CD4-positive, alpha-beta memory T cell (primary cell): ENCODE results near the gene OGFOD3. TPM values are rescaled to one million over a fixed set of nuclear protein-coding genes. Genes with fewer than 3 reads are reported as not detected.

Source experiments
- CTCF ChIA-PET: fragments of 350-600 bp; sonication (Branson Sonifier 250); formaldehyde crosslinking; loops from one replicate; lab custom pipeline; 2021; ENCODE audit warnings: inconsistent platforms; ENCODE audit not compliant: partially characterized antibody; lab: Charles Lee
- POLR2A ChIA-PET: fragments of 350-600 bp; sonication (Branson Sonifier 250); formaldehyde crosslinking; loops from one replicate; lab custom pipeline; 2021; ENCODE audit not compliant: partially characterized antibody; lab: Charles Lee
- DNase-seq, 5 donors: peaks; one replicate each; pipeline versions ENCODE4 v3.0.0 to v3.0.0-alpha.2; 2020 to 2022; ENCODE audit warnings: mixed read lengths in 1 of 5
- H3K27ac ChIP-seq: one replicate; pipeline ENCODE4 v1.7.0; 2013; ENCODE audit warnings: low read depth, low read length
- H3K27me3 ChIP-seq: 2 replicates; pipeline ENCODE4 v1.7.0; 2013; ENCODE audit warnings: mild to moderate bottlenecking, low read length, moderate library complexity; ENCODE audit not compliant: insufficient read depth
- H3K36me3 ChIP-seq: 2 replicates; pipeline ENCODE4 v1.7.0; 2013; ENCODE audit warnings: mild to moderate bottlenecking, low read length, moderate library complexity; ENCODE audit not compliant: insufficient read depth
- H3K4me1 ChIP-seq: 2 replicates; pipeline ENCODE4 v1.7.0; 2013; ENCODE audit warnings: mild to moderate bottlenecking, low read length, moderate library complexity; ENCODE audit not compliant: insufficient read depth
- H3K4me3 ChIP-seq, 2 donors: one replicate each; pipeline ENCODE4 v1.7.0; 2013; ENCODE audit warnings: low read length in 2 of 2, mild to moderate bottlenecking in 1 of 2
- H3K9me3 ChIP-seq, 2 donors: one replicate each; pipeline ENCODE4 v1.7.0; 2013; ENCODE audit warnings: low read length in 2 of 2, control low read depth in 1 of 2; ENCODE audit not compliant: control insufficient read depth in 1 of 2
- H3K27ac Mint-ChIP-seq, 7 donors: one replicate each; pipeline ENCODE4 v1.8.0; 2020 to 2021; ENCODE audit warnings: mixed read lengths in 7 of 7, mild to moderate bottlenecking in 6 of 7, inconsistent platforms in 3 of 7, moderate library complexity in 3 of 7
- H3K27me3 Mint-ChIP-seq, 2 donors: one replicate each; pipeline ENCODE4 v1.8.0; 2020 to 2021; ENCODE audit warnings: mixed read lengths in 2 of 2
- H3K36me3 Mint-ChIP-seq, 2 donors: one replicate each; pipeline ENCODE4 v1.8.0; 2020 to 2021; ENCODE audit warnings: mixed read lengths in 2 of 2, inconsistent platforms in 1 of 2, mild to moderate bottlenecking in 1 of 2
- H3K4me1 Mint-ChIP-seq, 4 donors: one replicate each; pipeline ENCODE4 v1.8.0; 2020 to 2021; ENCODE audit warnings: mixed read lengths in 4 of 4, mild to moderate bottlenecking in 1 of 4
- H3K4me3 Mint-ChIP-seq, 8 donors: one replicate each; pipeline ENCODE4 v1.8.0; 2020 to 2021; ENCODE audit warnings: mixed read lengths in 8 of 8, mild to moderate bottlenecking in 7 of 8, moderate library complexity in 6 of 8, inconsistent platforms in 3 of 8
- H3K9me3 Mint-ChIP-seq, 8 donors: one replicate each; pipeline ENCODE4 v1.8.0; 2020 to 2021; ENCODE audit warnings: mixed read lengths in 8 of 8, mild to moderate bottlenecking in 5 of 8, inconsistent platforms in 3 of 8, moderate library complexity in 1 of 8
- intact Hi-C: fragments of 100-400 bp; cut with micrococcal nuclease; formaldehyde crosslinking; loops from one replicate; pipeline ENCODE4 v1.15.1; 2023
- polyA plus RNA-seq, 2 donors: library from polyadenylated mRNA; unstranded; fragments of 300-500 nt; fragmentation: Illumina TruSeq; gene quantifications; one replicate each; pipeline ENCODE4 v1.2.3, GENCODE V29; 2021
- total RNA-seq, 2 experiments: library from RNA; stranded (reverse); gene quantifications; one replicate each; pipeline ENCODE4 v1.2.3, GENCODE V29; 2021

The OGFOD3 gene
- total and polyA plus RNA-seq, 4 experiments from 2014 or later = 23.4 to 36.1 (median 29.5) TPM

DNA sequence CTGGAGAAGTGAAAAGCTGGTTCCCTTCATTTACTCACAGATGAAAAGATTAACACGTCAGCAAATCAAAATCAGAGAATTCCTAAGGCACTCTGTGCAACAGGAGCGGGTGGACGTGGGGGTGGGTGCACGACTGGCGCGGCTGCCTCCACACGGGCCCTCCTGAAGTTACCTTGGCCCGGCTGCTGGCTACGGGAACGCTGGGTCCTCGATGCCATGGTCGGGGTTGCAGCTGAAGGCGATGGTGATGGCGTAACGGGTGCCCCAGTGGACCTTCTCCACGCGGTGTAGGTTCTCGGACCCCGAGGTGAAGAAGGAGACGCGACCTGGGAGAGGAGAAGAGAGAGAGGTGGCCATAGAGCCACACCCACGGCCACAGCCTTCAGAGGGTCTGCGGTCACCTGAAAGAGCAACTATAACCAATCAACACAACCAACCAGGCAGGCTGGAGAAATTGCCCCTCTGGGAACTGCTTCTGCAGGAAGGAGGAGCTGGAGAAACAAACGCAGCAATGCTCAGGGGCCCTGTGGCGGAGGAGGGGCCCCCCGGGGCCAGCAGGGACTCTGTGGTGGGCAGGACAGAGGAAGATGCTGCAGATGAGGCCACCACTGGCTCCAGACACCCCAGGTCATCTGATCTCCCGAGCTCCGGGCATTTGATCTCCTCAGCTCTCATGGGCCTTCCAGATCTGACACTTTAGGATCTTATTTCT lies 26.0 kb downstream of the OGFOD3 start:
- Histone ChIP-seq H3K27ac (no peak overlapping the region), H3K4me1 (no peaks in the 10 kb centered on the region), H3K4me3 (no peak overlapping the region), H3K36me3 (no peaks in the 10 kb centered on the region), H3K27me3 (no peaks in the 10 kb centered on the region), H3K9me3 (no peaks in the 10 kb centered on the region)
- peaks cover 12 to 18% of the 10 kb centered on the region in 2 donors for H3K36me3 Mint-ChIP-seq
- ChIA-PET POLR2A (no interaction called here), CTCF (no interaction called here)
- H3K4me3 Mint-ChIP-seq = no peak overlapping the region
- H3K27me3 Mint-ChIP-seq = peaks cover 0 to 3% of the 10 kb centered on the region in 2 donors
- no peak for DNase-seq
- intact Hi-C loops = no loop called here
- peaks cover 0 to 2% (median 0%) of the 10 kb centered on the region in 8 donors for H3K9me3 Mint-ChIP-seq
- peaks cover 0 to 11% (median under 1%) of the 10 kb centered on the region in 4 donors for H3K4me1 Mint-ChIP-seq
- H3K27ac Mint-ChIP-seq = peak overlapping the region in 1 of 7 donors; percentile 29

DNA sequence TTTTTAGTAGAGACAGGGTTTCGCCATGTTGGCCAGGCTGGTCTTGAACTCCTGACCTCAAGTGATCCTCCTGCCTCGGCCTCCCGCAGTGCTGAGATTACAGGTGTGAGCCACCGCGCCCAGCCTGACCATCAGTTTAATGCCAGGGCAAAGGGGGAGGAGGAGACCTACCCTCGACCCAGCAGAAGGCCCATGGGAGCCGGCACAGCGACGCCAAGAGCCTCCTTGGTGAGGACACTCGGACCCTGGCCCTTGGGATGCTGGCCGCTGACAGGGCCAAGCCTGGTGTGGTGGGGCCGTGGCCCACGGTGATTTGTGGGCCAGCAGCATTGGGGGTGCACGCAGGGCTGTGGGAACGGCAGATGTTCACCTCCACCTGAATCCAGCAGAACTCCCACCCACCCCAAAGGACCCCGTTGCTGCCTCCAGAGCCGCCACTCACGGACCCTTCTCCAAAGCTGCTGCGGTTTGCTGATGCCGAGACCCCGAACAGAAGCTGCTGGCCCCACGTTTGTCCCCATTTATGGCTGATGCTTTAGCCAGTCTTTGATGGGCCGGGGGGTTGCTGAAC lies 26.8 kb downstream of the OGFOD3 start:
- Mint-ChIP-seq H3K36me3 (peaks cover 12 to 18% of the 10 kb centered on the region in 2 donors), H3K4me1 (peaks cover 0 to 11% (median 1%) of the 10 kb centered on the region in 4 donors), H3K27ac (no peak overlapping the region), H3K4me3 (no peak overlapping the region), H3K27me3 (peaks cover 0 to 3% of the 10 kb centered on the region in 2 donors), H3K9me3 (peaks cover 0 to 2% (median 0%) of the 10 kb centered on the region in 8 donors)
- Histone ChIP-seq H3K9me3 (no peaks in the 10 kb centered on the region), H3K4me3 (no peak overlapping the region), H3K36me3 (no peaks in the 10 kb centered on the region), H3K4me1 (no peaks in the 10 kb centered on the region), H3K27me3 (no peaks in the 10 kb centered on the region), H3K27ac (no peak overlapping the region)
- ChIA-PET POLR2A (no interaction called here), CTCF (no interaction called here)
- intact Hi-C loops = no loop called here
- no peak for DNase-seq

- Histone ChIP-seq H3K36me3 (no peaks in the 10 kb centered on the region), H3K4me3 (no peak overlapping the region), H3K27me3 (no peaks in the 10 kb centered on the region), H3K27ac (no peak overlapping the region), H3K9me3 (no peaks in the 10 kb centered on the region), H3K4me1 (no peaks in the 10 kb centered on the region)
- intact Hi-C loops = no loop called here
- peaks cover 0 to 2% (median 0%) of the 10 kb centered on the region in 8 donors for H3K9me3 Mint-ChIP-seq
- peaks cover 9 to 15% of the 10 kb centered on the region in 2 donors for H3K36me3 Mint-ChIP-seq
- ChIA-PET POLR2A (no interaction called here), CTCF (no interaction called here)
- no peak overlapping the region for H3K4me3 Mint-ChIP-seq
- H3K27ac Mint-ChIP-seq = no peak overlapping the region
- peaks cover 0 to 8% (median 1%) of the 10 kb centered on the region in 4 donors for H3K4me1 Mint-ChIP-seq
- H3K27me3 Mint-ChIP-seq = peaks cover 0 to 3% of the 10 kb centered on the region in 2 donors
- DNase-seq = no peak
Observed at GRCh38 chr17:82390860-82391435, 27.4 kb downstream of the OGFOD3 start.

DNA sequence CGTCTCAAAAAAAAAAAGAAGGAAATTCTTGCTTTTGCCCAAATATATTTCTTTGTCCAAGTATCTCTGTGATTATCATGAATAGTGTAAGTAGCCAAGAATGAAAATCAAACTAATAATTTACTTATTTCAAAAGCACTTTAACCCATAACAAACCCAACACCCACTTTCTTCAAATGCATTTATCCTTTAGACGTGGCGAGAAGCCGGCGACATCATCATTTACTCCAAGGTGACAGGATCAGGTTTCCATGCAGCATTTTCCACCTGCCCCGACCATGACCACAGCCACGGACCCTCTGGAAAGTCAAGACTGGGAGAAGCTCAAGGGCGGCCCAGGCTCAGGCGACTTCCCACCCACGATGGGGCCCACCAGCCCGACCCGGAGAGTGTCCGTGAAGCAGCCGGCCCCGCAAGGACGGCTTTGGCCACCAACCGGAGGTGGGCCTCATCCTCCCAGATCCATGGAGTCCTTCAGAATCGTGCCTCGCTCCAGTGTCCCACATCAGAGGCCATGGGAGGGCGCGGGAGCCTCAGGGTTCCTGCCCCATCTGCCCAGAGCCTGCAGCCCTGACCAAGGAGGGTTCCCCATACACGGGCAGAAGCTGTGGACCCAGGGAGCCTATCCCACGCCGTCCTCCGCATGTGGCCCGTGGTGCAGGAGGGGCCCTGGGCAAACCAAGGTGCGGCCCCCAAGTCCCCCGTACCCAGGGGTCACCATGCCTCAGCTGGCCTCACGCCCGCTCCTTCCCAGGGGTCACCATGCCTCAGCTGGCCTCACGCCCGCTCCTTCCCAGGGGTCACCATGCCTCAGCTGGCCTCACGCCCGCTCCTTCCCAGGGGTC lies 28.1 kb downstream of the OGFOD3 start:
- no peak for DNase-seq
- POLR2A ChIA-PET = no interaction called here
- CTCF ChIA-PET = no interaction called here

DNA sequence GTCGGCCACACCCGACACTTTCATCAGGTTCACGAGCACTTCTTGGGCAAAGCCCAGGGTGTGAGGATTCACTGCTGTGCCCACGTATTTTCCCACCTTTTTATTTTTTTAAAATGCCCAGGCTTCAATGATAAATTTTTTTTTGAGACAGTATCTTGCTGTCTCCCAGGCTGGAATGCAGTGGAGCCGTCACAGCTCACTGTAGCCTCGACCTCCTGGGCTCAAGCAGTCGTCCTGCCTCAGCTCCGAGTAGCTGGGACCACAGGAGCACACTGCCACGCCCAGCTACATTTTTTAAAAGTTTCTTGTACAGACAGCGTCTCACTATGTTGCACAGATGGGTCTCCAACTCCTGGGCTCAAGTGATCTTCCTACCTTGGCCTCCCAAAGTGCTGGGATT lies 29.0 kb downstream of the OGFOD3 start:
- CTCF ChIA-PET = no interaction called here
- Mint-ChIP-seq H3K4me3 (no peak overlapping the region), H3K36me3 (peaks cover 9% of the 10 kb centered on the region in 2 donors), H3K4me1 (peaks cover 0 to 5% (median 1%) of the 10 kb centered on the region in 4 donors), H3K27ac (no peak overlapping the region), H3K27me3 (peaks cover 0 to 3% of the 10 kb centered on the region in 2 donors), H3K9me3 (peaks cover 0 to 2% (median 0%) of the 10 kb centered on the region in 8 donors)
- Histone ChIP-seq H3K4me3 (no peak overlapping the region), H3K27ac (no peak overlapping the region), H3K4me1 (no peaks in the 10 kb centered on the region), H3K36me3 (no peaks in the 10 kb centered on the region), H3K27me3 (no peaks in the 10 kb centered on the region), H3K9me3 (no peaks in the 10 kb centered on the region)
- intact Hi-C loops = no loop called here
- POLR2A ChIA-PET = no interaction called here
- DNase-seq = no peak

More for the DNA sequence above, 28.1 kb downstream of the OGFOD3 start:
- H3K4me1 ChIP-seq = no peaks in the 10 kb centered on the region
- Mint-ChIP-seq H3K4me1 (peaks cover 0 to 5% (median 1%) of the 10 kb centered on the region in 4 donors), H3K27ac (no peak overlapping the region), H3K27me3 (peaks cover 0 to 3% of the 10 kb centered on the region in 2 donors), H3K36me3 (peaks cover 9 to 12% of the 10 kb centered on the region in 2 donors), H3K9me3 (peaks cover 0 to 2% (median 0%) of the 10 kb centered on the region in 8 donors), H3K4me3 (no peak overlapping the region)
- H3K27ac ChIP-seq = no peak overlapping the region
- no peaks in the 10 kb centered on the region for H3K36me3 ChIP-seq
- H3K9me3 ChIP-seq = no peaks in the 10 kb centered on the region
- H3K27me3 ChIP-seq = no peaks in the 10 kb centered on the region
- no peak overlapping the region for H3K4me3 ChIP-seq
- intact Hi-C loops = no loop called here

DNA sequence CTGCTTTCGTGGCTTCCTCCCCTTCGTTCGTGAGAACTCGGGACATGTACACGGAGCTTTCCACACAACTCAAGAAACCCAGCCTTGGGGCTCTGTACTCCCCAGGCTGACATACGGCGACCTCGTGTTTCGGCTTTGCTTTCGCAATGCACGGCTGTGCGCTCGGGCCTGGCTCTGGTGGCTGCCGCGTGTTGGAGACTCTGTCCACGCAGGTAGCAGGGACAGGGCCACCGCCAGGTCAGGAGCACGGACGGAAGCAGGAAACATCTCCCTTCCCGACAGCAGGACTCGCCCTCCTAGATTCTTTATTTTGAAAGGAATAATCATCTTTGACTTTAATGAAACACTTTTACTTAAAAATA lies 29.5 kb downstream of the OGFOD3 start:
- no peak overlapping the region for H3K4me3 Mint-ChIP-seq
- H3K27ac Mint-ChIP-seq = no peak overlapping the region

More for the DNA sequence above, 29.5 kb downstream of the OGFOD3 start:
- POLR2A ChIA-PET = no interaction called here
- peaks cover 0 to 4% of the 10 kb centered on the region in 2 donors for H3K27me3 Mint-ChIP-seq
- peaks cover 0 to 5% (median 1%) of the 10 kb centered on the region in 4 donors for H3K4me1 Mint-ChIP-seq
- no peaks in the 10 kb centered on the region for H3K4me1 ChIP-seq
- no peak overlapping the region for H3K27ac ChIP-seq
- no peak for DNase-seq
- intact Hi-C loops = no loop called here
- no peaks in the 10 kb centered on the region for H3K27me3 ChIP-seq
- no peaks in the 10 kb centered on the region for H3K9me3 ChIP-seq
- H3K4me3 ChIP-seq = no peak overlapping the region
- no peaks in the 10 kb centered on the region for H3K36me3 ChIP-seq
- H3K36me3 Mint-ChIP-seq = peaks cover 5 to 9% of the 10 kb centered on the region in 2 donors
- no peaks in the 10 kb centered on the region for H3K9me3 Mint-ChIP-seq
- CTCF ChIA-PET = no interaction called here
